Renal cortex interstitium (tissue), 15 donors: Measurements from ENCODE around the gene REEP5. TPM values are rescaled to one million over a fixed set of nuclear protein-coding genes. Genes with fewer than 3 reads are reported as not detected.
A peak's percentile ranks its signal among the peaks of the same experiment; 100 is the strongest.
"Not testable (repeated sequence)": the region's sequence is repeated elsewhere in the genome, so short reads cannot be mapped to it uniquely, and the experiment has no call there.

Experiments used
- DNase-seq, 11 donors: peaks; one replicate each; pipeline ENCODE4 v3.0.0-alpha.2; 2013; ENCODE audit warnings: low read depth in 9 of 11, low spot score in 4 of 11; ENCODE audit errors: extremely low read depth in 1 of 11
- long read RNA-seq, 16 experiments: transcript quantifications; one replicate each; lab custom pipeline, GENCODE V29; 2026
- polyA plus RNA-seq, 3 donors: library from polyadenylated mRNA; unstranded; fragments of 120-200 nt; gene quantifications; one replicate each; pipeline ENCODE4 v1.2.1, GENCODE V29; 2013; ENCODE audit not compliant: insufficient read length in 3 of 3

The REEP5 gene
- polyA plus RNA-seq, result 100 to 1,000 TPM in 2 of 3 donors, 10 to 100 TPM in 1; 96.7 to 112 (median 111) TPM
- long read RNA-seq, donor 1, transcript REEP5-202 (5 exons, 3,326 nt), result major isoform, 41 of 41 reads
- long read RNA-seq, donor 1, partial matches to known transcripts, result 0 of 41 reads
- long read RNA-seq, donor 1, other reads (novel, unspliced or antisense), result 0 of 41 reads
- long read RNA-seq, donor 2, transcript REEP5-202 (5 exons, 3,326 nt), result major isoform, 36 of 36 reads
- long read RNA-seq, donor 2, partial matches to known transcripts, result 0 of 36 reads
- long read RNA-seq, donor 2, other reads (novel, unspliced or antisense), result 0 of 36 reads
- long read RNA-seq, donor 3, transcript REEP5-202 (5 exons, 3,326 nt), result major isoform, 102 of 107 reads
- long read RNA-seq, donor 3, partial matches to known transcripts, result 5 of 107 reads
- long read RNA-seq, donor 3, other reads (novel, unspliced or antisense), result 0 of 107 reads
- long read RNA-seq, donor 4, transcript REEP5-202 (5 exons, 3,326 nt), result major isoform, 58 of 63 reads
- long read RNA-seq, donor 4, partial matches to known transcripts, result 5 of 63 reads
- long read RNA-seq, donor 4, other reads (novel, unspliced or antisense), result 0 of 63 reads
- long read RNA-seq, donor 5, result 0 reads
- long read RNA-seq, donor 6, transcript REEP5-202 (5 exons, 3,326 nt), result major isoform, 53 of 53 reads
- long read RNA-seq, donor 6, partial matches to known transcripts, result 0 of 53 reads
- long read RNA-seq, donor 6, other reads (novel, unspliced or antisense), result 0 of 53 reads
- long read RNA-seq, donor 7, transcript REEP5-202 (5 exons, 3,326 nt), result major isoform, 51 of 51 reads
- long read RNA-seq, donor 7, partial matches to known transcripts, result 0 of 51 reads
- long read RNA-seq, donor 7, other reads (novel, unspliced or antisense), result 0 of 51 reads
- long read RNA-seq, donor 8, result 0 reads
- long read RNA-seq, donor 9, transcript REEP5-202 (5 exons, 3,326 nt), result major isoform, 45 of 56 reads
- long read RNA-seq, donor 9, partial matches to known transcripts, result 10 of 56 reads
- long read RNA-seq, donor 9, other reads (novel, unspliced or antisense), result 0 of 56 reads
- long read RNA-seq, donor 10, transcript REEP5-202 (5 exons, 3,326 nt), result major isoform, 57 of 57 reads
- long read RNA-seq, donor 10, partial matches to known transcripts, result 0 of 57 reads
- long read RNA-seq, donor 10, other reads (novel, unspliced or antisense), result 0 of 57 reads
- long read RNA-seq, donor 11, transcript REEP5-202 (5 exons, 3,326 nt), result major isoform, 41 of 41 reads
- long read RNA-seq, donor 11, partial matches to known transcripts, result 0 of 41 reads
- long read RNA-seq, donor 11, other reads (novel, unspliced or antisense), result 0 of 41 reads
- long read RNA-seq, donor 12, transcript REEP5-202 (5 exons, 3,326 nt), result major isoform, 31 of 31 reads
- long read RNA-seq, donor 12, partial matches to known transcripts, result 0 of 31 reads
- long read RNA-seq, donor 12, other reads (novel, unspliced or antisense), result 0 of 31 reads
- long read RNA-seq, donor 13, result 0 reads
- long read RNA-seq, donor 14, transcript REEP5-202 (5 exons, 3,326 nt), result major isoform, 56 of 57 reads
- long read RNA-seq, donor 14, partial matches to known transcripts, result 0 of 57 reads
- long read RNA-seq, donor 14, other reads (novel, unspliced or antisense), result 0 of 57 reads
- long read RNA-seq, donor 15, transcript REEP5-202 (5 exons, 3,326 nt), result major isoform, 22 of 22 reads
- long read RNA-seq, donor 15, partial matches to known transcripts, result 0 of 22 reads
- long read RNA-seq, donor 15, other reads (novel, unspliced or antisense), result 0 of 22 reads
- long read RNA-seq, donor 16, transcript REEP5-202 (5 exons, 3,326 nt), result major isoform, 149 of 161 reads
- long read RNA-seq, donor 16, partial matches to known transcripts, result 12 of 161 reads
- long read RNA-seq, donor 16, other reads (novel, unspliced or antisense), result 0 of 161 reads

DNA sequence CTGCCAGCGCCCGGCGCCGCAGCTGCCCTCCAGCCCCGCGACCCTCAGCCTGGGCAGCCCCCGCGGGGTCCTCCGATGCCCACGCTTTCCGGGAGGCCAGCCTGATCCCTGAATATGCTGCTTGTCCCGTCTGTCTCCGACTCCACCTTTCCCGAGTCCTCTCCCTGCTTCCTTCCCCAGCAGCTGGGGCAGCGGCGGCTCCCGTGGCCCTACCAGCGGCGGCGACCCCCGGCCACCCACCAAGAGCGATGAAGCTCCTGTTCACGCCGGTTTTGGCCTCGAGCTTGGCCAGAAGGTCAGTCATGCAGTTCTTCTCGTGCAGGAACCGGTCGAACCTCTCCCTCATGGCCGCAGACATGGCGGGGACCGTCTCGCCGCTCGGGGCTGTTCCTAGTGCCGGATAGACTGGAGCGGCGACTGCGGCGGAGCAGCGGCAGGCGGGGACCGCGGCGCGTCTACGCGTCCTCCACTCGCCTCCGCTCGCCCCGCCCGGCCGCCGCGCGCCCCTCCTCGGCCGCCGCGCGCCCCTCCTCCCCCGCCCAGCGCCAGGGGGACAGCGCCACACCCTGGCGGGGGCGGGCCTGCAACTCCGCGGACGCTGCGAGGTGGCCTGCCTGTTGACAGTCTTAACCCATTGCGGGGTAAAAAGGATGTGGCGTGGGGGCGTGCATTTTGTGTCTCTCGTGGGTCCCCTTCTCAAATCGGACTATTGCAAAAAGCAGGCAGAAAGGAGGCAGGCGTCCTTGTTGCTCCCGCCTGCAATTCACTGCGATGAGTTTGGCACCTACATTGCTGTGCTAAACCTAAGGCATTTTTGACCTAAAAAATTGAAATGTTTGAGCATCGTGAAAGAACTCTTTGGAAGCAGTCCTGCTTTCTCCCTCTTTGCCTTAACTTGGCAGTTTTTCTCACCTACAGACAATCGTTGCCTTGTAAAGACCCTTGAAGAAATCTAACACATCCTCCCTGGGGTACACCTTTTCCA, at the start of gene REEP5:
REEP5 (minus strand) TSS at position 395 of the 985 bp plus-strand sequence; CDS start at position 358, 37 bp downstream.
- DNase-seq, result peak; percentile 41 to 83 (median 77)

DNA sequence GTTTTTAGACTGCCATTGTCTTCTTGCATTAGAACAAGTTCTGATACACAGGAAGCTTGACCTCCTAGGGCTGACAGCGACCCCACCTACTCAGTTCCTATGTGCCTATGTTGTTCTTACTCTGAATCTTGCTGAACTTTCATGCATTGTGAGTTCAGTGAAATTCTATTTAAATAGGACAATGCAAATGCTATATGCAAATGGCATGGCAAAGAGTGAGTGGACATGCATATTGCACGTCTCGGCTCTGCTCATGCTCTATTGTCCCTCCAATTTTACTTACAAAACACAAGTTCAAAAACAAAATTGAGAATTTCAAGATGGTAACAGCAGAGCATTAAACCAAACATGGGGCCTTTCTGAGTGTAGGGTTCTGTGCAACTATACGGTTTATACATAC, 49.2 kb upstream of the REEP5 start:
- no peak for DNase-seq

DNA sequence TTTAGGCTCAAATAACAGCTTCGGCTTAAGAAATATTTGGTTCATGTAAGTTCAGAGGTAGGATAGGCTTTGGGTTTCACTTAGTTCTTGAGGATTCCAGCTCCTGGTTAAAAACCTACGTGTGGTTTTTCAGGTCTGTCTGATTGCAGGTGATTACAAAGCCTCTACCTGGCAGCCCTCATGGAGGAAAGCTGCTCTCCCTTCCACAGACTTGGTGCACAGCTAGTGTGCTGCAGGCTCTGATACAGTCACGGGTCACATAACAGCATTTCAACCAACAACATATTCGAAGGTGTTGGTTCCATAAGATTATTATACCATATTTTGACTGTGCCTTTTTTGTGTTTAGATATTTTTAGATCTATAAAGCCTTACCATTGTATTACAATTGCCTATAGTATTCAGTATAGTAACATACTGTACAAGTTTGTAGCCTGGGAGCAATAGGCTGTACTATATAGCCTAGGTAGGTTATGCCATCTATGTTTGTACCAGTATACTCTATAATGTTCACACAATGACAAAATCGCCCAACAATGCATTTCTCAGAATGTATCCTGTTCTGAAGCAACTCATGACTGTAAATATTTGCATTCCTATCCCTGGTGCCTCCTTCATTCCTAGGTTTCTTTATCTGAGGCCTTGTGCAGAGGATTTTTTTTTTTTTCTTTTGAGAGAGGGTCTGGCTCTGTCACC, 46.5 kb upstream of the REEP5 start:
- DNase-seq, result no peak

DNA sequence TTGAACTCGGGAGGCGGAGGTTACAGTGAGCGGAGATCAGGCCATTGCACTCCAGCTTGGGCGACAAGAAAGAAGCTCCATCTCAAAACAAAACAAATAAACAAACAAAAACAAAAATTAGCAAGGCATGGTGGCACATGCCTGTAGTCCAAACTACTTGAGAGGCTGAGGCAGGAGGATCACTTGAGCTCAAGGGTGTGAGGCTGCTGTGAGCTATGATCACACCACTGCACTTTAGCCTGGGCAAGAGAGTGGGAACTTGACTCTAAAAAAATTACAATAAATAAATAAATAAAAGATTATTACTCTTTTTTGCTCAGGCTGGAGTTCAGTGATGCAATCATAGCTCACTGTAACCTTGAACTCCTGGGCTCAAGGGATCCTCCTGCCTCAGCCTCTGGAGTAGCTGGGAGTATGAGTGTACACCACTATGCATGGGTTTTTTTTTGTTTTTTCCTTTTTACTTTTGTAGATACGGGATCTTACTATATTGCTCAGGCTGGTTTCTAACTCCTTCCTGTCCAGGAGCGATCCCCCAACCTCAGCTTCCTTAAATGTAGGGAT, 45.6 kb upstream of the REEP5 start:
- DNase-seq, result no peak

DNA sequence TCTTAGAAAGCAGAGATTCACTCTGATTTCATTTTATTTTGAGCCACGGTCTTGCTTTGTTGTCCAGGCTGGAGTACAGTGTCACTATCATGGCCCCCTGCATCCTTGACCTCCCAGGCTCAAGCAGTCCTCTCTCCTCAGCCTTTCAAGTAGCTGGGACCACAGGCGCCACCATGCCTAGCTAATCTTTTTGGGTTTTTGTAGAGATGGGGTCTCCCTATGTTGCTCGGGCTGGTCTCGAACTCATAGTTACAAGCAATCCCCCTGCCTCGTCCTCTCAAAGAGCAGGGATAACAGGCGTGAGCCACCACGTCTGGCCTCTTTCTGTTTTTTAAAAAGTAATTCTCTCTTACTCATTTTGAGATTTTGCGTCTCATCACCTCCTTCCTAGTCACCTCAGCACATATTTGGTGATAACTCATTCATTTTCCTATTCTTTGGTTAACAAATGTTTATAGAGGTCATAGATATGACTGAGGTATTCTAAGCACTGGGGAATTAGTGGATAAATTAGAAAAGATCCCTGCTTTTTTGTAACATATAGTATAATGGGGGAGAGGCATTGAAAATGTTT, 43.8 kb upstream of the REEP5 start:
- no peak for DNase-seq

DNA sequence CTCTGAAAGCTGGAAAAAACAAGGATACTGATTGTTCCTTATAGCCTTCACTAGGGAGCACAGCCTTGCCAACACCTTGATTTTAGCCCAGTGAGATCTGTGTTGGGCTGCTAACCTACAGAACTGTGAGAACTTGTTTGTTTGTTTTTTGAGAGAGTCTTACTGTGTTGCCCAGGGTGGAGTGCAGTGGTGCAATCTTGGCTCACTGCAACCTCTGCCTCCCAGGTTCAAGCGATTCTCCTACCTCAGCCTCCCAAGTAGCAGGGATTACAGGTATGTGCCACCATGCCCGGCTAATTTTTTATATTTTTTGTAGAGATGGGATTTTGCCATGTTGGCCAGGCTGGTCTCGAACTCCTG, 41.3 kb upstream of the REEP5 start:
- DNase-seq, result not testable (repeated sequence)

DNA sequence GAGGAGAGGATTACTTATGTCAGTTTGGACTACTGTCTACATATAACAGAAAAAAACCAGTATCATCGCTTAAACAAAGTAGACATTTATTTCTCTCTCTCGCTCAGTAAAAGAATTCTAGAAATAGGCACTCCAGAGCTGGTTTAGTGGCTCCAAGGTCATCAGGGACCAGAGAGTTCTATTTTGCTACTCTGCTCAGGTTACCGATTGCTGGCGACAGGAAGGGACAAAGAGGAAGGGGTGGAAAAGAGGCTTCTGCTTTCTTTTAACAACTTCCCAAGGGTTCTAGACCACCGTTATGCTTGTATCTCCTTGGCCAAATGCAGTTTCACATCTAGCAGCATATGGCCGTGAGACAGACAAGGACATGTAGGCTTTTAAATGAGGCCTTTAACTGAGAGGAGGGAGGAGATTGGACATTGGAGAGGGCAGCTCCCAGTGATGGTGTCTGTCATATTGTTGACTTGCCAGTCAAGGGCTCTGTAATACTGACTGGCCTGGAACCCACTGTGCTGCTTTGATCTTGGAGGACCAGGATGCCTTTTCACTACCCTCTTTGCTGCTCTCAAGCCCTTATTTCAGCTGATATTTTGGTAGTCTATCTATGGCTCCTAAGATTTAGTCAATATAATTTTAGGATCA, 39.0 kb upstream of the REEP5 start:
- no peak for DNase-seq

DNA sequence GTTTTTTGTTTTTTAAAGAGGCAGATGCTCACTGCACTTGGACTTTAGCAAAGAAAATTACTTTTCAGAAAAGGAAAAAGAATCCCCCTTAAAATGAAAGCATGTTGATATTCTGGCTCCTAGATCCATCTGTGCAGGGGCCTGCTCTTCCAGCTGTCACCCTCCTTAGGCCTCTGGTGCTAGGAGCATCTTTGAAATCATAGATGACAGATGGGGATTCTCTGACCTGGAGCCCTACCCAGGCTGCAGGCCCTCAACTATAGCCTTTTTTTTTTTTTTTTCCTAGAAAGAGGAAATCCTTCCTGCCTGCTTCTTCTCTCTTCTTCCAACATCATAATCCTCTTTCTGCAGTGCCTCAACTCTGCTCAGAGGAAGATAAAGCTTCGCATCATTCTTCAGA, 38.3 kb upstream of the REEP5 start:
- DNase-seq, result no peak

DNA sequence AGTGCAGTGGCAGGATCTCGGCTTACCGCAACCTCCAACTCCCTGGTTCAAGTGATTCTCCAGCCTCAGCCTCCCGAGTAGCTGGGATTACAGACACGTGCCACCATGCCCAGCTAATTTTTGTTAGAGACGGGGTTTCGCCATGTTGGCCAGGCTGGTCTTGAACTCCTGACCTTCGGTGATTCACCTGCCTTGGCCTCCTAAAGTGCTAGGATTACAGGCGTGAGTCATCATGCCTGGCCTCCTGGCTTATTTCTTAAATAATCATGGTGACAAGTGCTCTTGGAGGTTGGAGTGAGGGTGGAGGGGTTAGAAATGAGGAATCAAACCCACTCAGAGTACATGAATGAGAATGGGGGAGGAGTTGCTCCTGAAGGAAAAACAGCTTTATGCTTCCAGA, 37.8 kb upstream of the REEP5 start:
- DNase-seq, result not testable (repeated sequence)

DNA sequence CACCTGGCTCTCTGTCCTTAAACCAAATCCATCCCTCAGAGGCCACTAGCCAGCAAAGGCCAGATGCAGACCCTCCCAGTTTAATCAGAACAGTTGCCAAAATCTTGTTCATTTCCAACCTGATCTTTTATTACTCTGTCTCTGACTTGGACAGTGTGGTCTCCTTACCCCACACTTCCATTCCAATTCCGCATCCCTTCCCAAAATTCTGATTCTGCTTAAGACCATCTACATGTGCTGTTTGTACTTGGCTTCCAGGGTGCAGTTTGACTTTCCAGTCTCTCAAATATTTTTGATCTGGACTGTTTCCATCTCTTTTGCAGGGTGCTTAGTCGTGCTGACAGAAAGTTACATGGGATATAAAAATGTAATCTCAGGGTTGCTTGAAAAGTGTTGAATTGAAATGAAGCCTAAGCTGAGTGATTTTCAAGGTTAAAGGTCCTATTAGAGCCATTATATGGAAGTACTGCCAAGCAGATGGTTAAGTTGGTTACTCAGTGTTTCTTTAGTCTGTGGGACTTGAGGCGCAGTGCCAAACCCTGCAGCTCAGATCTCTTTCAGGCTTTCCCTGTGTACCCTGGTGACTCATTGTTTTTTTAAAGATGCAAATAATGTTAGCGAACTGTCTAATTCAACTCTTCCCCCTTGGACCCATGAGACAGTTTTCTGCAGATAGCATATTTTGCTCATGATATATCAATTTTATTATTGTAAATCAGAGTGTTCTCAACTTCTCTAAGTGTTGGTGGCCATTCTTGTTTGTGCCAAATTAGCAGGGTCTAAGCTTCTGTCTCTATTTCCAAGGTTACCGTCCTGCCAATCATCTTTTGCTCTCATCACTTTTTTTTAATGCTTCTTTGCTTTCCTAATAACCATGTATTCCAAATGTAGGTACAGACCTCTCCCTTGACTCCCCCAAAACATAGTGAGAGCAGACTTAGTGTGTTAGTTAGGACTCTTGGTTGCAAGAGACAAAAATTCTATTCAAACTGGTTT, 36.4 kb upstream of the REEP5 start:
- DNase-seq, result no peak

DNA sequence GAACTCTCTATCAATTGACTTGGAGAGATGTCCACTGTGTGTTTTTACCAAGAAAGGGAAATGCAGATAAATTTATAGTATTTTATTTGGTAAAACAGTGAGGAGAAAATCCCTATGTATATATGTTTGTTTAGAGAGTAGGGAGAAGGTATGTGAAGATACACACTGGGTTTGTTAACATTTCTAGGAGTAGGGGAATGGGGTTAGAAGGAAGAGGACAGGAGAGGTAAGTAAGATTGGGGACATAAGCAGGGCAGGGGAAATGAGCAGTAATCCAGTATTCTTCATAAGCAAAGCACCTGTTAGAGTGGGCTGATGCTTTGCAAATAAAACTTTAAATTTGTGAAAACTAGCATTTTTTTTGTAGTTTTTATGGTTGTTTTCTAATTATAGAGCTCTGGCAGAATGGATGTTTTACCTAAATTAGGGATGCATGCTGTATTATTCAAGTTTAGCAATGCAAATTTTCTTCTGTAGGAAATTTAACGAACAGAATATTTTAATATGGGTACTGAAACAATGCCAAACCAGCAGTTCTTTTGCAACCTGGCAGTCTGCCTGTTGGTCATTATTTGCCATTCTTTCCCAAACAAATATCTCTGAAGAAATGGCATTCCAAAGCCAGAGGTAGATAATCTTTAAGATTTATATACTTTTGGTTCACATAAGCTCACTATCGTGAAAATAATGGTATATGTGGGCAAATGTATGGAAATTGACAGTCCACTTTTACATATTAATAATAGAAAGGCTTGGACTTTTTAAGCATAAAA, 35.2 kb upstream of the REEP5 start:
- no peak for DNase-seq

DNA sequence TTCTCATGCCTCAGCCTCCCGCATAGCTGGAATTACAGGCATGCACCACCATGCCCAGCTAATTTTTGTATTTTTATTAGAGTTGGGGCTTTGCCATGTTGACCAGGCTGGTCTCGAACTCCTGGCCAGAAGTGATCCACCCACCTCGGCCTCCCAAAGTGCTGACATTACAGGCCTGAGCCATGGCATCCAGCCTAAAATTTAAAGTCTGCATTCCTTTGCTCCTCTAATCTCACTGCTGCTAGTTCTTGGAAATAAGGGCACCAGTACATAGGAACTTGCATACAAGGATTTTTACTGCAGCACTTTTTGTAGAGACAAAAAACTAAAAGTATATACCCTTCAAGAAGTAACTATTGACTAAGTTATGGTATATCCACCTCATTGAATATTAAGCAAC, 34.6 kb upstream of the REEP5 start:
- DNase-seq, result no peak

DNA sequence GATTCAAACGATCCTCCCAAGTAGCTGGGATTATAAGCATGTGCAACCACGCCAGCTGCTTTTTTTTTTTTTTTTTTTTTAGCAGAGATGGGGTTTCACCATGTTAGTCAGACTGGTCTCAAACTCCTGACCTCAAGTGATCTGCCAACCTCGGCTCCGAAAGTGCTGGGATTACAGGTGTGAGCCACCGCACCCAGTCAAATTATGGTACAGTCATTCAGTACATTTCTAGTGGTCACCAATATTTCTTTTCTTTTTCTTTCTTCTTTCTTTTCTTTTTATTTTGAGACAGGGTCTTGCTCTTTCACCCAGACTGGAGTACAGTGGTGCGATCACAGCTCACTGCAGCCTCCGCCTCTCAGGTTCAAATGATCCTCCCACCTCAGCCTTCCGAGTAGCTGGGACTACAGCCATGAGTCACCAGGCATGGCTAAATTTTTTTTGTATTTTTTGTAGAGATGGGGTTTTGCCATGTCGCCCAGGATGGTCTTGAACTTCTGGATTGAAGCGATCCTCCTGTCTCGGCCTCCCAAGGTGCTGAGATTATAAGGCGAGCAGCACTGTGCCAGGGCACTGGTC, 29.2 kb upstream of the REEP5 start:
- no peak for DNase-seq
